OCI-LY7 (cell line): ENCODE data around the gene CHST8.

Experiments
- CTCF ChIP-seq: fragments of 200-600 bp; sonication (generic); conservative IDR thresholded peaks from 2 replicates; pipeline ENCODE4 v1.5.1; 2014; ENCODE audit warnings: mild to moderate bottlenecking, antibody characterized with exemption, low read length, moderate library complexity, mixed read lengths
- EZH2phosphoT487 ChIP-seq: fragments of 200-600 bp; sonication (generic); IDR thresholded peaks from 2 replicates; pipeline ENCODE4 v1.6.1; 2018; ENCODE audit warnings: low read depth, borderline replicate concordance, mild to moderate bottlenecking, mixed run types, antibody characterized with exemption, low read length, moderate library complexity, mixed read lengths

- peak; percentile 87 for TF ChIP-seq CTCF
- no peak for TF ChIP-seq EZH2phosphoT487
These were observed 149.8 kb downstream of the CHST8 start for GRCh38 chr19:33771384-33772101.
